ENCODE data around the gene ANLN. TPM values are rescaled to one million over a fixed set of nuclear protein-coding genes. Genes with fewer than 3 reads are reported as not detected.
A peak's percentile ranks its signal among the peaks of the same experiment; 100 is the strongest.
"Not testable (repeated sequence)": the region's sequence is repeated elsewhere in the genome, so short reads cannot be mapped to it uniquely, and the experiment has no call there.

The ANLN gene
- total RNA-seq, 3 donors from 2014 or later, result 1.8 to 4.1 (median 2.4) TPM

- DNase-seq (no peak), ATAC-seq (no peak)
- H3K27me3 Mint-ChIP-seq (ENCODE audit: low read depth), result peaks cover under 1% of the 10 kb centered on the region
- H3K4me1 Mint-ChIP-seq (ENCODE audit: low read depth), result peaks cover 6% of the 10 kb centered on the region
- no peak overlapping the region for H3K4me3 Mint-ChIP-seq
- peaks cover 13% of the 10 kb centered on the region for H3K9me3 Mint-ChIP-seq
- peaks cover 3% of the 10 kb centered on the region for H3K36me3 Mint-ChIP-seq (ENCODE audit: insufficient read depth)
Observed at GRCh38 chr7:36475011-36475342, 85.3 kb downstream of the ANLN start.

DNA sequence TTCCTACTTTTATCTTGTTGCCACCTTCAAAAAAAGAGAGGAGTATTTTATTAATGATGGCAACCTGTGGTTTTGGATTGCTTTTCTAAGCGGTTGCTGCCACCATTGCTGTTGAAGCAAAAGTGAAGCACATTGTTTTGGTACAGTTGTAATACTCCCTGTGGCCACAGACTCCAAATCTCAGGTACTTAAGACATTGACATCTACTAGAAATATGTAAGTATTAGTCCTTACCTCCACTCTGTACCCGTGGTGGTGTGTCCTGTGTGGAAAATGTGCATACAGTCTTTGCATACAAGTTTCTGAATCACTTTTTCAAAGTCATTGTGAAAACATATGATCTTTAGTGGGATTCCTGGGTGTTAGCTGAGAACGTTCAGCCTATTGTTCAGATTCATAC, 85.7 kb downstream of the ANLN start:
- no peak for DNase-seq
- Mint-ChIP-seq H3K36me3 (ENCODE audit: insufficient read depth) (peaks cover 3% of the 10 kb centered on the region), H3K4me1 (ENCODE audit: low read depth) (peaks cover 6% of the 10 kb centered on the region), H3K4me3 (no peak overlapping the region), H3K27me3 (ENCODE audit: low read depth) (no peaks in the 10 kb centered on the region), H3K9me3 (peaks cover 14% of the 10 kb centered on the region)
- peak; percentile 50 to 58 for ATAC-seq

DNA sequence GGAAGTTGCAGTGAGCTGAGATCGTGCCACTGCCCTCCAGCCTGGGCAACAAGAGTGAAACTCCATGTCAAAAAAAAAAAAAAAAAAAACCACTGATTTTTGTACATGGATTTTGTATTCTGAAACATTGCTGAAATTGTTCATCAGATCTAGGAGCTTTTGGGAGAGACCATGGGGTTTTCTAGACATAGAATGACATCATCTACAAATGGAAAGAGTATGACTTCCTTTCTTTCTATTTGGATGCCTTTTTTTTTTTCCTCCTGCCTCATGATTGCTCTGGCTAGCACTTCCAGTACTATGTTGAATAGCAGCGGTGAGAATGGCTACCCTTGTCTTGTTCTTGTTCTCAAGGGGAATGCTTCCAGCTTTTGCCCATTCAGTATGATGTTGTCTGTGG, 89.1 kb downstream of the ANLN start:
- Mint-ChIP-seq H3K4me3 (no peak overlapping the region), H3K27me3 (ENCODE audit: low read depth) (no peaks in the 10 kb centered on the region), H3K9me3 (peaks cover 14% of the 10 kb centered on the region), H3K4me1 (ENCODE audit: low read depth) (peaks cover 6% of the 10 kb centered on the region), H3K36me3 (ENCODE audit: insufficient read depth) (peaks cover 3% of the 10 kb centered on the region)
- DNase-seq (no peak), ATAC-seq (no peak)

DNA sequence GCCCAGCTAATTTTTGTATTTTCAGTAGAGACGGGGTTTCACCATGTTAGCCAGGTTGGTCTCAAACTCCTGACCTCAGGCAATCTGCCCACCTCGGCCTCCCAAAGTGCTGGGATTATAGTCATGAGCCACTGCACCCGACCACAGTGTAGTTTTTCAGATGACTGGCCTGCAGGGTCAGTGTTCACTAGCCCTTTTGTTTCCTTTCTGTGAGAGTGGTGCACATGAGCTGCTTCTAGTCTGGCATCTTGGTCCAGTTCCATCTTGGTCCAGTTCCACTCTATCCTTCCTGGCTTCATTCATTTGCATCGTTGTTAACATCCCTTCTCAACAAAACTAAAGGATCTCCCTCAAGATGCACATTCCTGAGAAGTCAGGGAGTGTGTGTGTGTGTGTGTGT, 94.2 kb downstream of the ANLN start:
- not testable (repeated sequence) for H3K36me3 Mint-ChIP-seq (ENCODE audit: insufficient read depth); H3K4me1 Mint-ChIP-seq (ENCODE audit: low read depth); H3K27me3 Mint-ChIP-seq (ENCODE audit: low read depth); ATAC-seq; H3K4me3 Mint-ChIP-seq; DNase-seq
- peaks cover 11% of the 10 kb centered on the region for H3K9me3 Mint-ChIP-seq

GRCh38 chr7:36484265-36484664, 94.6 kb downstream of the ANLN start:
- Mint-ChIP-seq H3K4me3 (no peak overlapping the region), H3K27me3 (ENCODE audit: low read depth) (no peaks in the 10 kb centered on the region), H3K4me1 (ENCODE audit: low read depth) (peaks cover 2% of the 10 kb centered on the region), H3K9me3 (peaks cover 8% of the 10 kb centered on the region), H3K36me3 (ENCODE audit: insufficient read depth) (peaks cover 3% of the 10 kb centered on the region)
- ATAC-seq (no peak), DNase-seq (no peak)

DNA sequence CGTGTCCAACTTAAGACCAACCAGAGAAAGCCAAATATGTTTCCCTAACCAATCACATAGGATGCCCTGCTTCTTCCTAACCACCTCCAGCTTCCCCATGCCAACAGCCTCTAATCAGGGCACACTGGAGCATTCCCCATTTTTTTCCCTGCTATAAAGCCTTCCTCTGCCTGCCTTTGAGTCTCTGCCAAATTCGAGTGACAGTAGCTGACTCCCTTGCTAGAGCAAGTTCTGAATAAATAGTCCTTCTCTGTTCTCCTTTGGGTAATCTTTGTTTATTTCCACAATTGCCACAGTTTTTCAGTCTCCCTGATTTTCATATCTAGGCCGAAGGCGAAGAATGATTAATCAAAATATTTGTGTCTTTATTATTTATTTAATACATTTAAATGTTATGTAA, 96.7 kb downstream of the ANLN start:
- Mint-ChIP-seq H3K9me3 (no peaks in the 10 kb centered on the region), H3K4me1 (ENCODE audit: low read depth) (peaks cover 2% of the 10 kb centered on the region), H3K27me3 (ENCODE audit: low read depth) (no peaks in the 10 kb centered on the region), H3K4me3 (no peak overlapping the region), H3K36me3 (ENCODE audit: insufficient read depth) (no peaks in the 10 kb centered on the region)
- DNase-seq (no peak), ATAC-seq (no peak)

GRCh38 chr7:36487756-36488336, 98.2 kb downstream of the ANLN start:
- H3K4me3 Mint-ChIP-seq, result no peak overlapping the region
- H3K4me1 Mint-ChIP-seq (ENCODE audit: low read depth), result peaks cover 2% of the 10 kb centered on the region
- ATAC-seq (peak in 1 of 2 donors; percentile 59), DNase-seq (no peak)
- H3K9me3 Mint-ChIP-seq, result no peaks in the 10 kb centered on the region
- H3K36me3 Mint-ChIP-seq (ENCODE audit: insufficient read depth), result no peaks in the 10 kb centered on the region
- H3K27me3 Mint-ChIP-seq (ENCODE audit: low read depth), result no peaks in the 10 kb centered on the region

DNA sequence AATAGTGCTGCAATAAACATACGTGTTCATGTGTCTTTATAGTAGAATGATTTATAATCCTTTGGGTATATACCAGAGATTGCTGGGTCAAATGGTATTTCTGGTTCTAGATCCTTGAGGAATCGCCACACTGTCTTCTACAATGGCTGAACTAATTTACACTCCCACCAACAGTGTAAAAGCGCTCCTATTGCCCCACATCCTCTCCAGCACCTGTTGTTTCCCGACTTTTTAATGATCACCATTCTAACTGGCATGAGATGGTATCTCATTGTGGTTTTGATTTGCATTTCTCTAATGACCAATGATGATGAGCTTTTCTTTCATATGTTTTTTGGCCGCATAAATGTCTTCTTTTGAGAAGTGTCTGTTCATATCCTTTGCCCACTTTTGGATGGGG, 99.0 kb downstream of the ANLN start:
- H3K27me3 Mint-ChIP-seq (ENCODE audit: low read depth); DNase-seq; H3K9me3 Mint-ChIP-seq; H3K36me3 Mint-ChIP-seq (ENCODE audit: insufficient read depth); H3K4me3 Mint-ChIP-seq; H3K4me1 Mint-ChIP-seq (ENCODE audit: low read depth); ATAC-seq: not testable (repeated sequence)

- DNase-seq, result no peak
- no peaks in the 10 kb centered on the region for H3K36me3 Mint-ChIP-seq (ENCODE audit: insufficient read depth)
- H3K9me3 Mint-ChIP-seq, result no peaks in the 10 kb centered on the region
- no peak for ATAC-seq
- H3K27me3 Mint-ChIP-seq (ENCODE audit: low read depth), result no peaks in the 10 kb centered on the region
- H3K4me1 Mint-ChIP-seq (ENCODE audit: low read depth), result peaks cover 2% of the 10 kb centered on the region
- no peak overlapping the region for H3K4me3 Mint-ChIP-seq
Observed at GRCh38 chr7:36490419-36490830, 100.8 kb downstream of the ANLN start.

- DNase-seq, result no peak
- no peaks in the 10 kb centered on the region for H3K27me3 Mint-ChIP-seq (ENCODE audit: low read depth)
- H3K4me1 Mint-ChIP-seq (ENCODE audit: low read depth), result peaks cover 2% of the 10 kb centered on the region
- no peaks in the 10 kb centered on the region for H3K9me3 Mint-ChIP-seq
- H3K4me3 Mint-ChIP-seq, result no peak overlapping the region
- no peaks in the 10 kb centered on the region for H3K36me3 Mint-ChIP-seq (ENCODE audit: insufficient read depth)
- ATAC-seq, result no peak
Observed at GRCh38 chr7:36491317-36491716, 101.7 kb downstream of the ANLN start.

DNA sequence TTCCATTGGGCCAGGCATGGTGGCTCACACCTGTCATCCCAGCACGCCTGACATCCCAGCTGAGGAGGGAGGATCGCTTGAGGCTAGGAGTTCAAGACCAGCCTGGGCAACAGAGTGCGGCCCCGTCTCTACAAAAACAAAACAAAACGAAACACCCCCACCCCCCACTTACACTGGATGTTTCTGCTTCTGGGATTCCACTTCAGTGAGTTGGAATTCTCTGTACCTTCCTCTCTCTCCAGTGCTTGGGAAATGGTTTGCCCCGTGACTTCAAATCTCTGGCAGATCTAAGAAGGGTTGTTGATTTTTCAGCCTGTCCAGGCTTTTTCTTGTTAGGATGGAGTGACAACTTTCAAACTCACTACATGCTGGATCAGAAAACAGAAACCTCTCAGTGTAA, 106.9 kb downstream of the ANLN start:
- Mint-ChIP-seq H3K9me3 (no peaks in the 10 kb centered on the region), H3K27me3 (ENCODE audit: low read depth) (peaks cover 3% of the 10 kb centered on the region), H3K4me3 (no peak overlapping the region), H3K36me3 (ENCODE audit: insufficient read depth) (no peaks in the 10 kb centered on the region), H3K4me1 (ENCODE audit: low read depth) (no peaks in the 10 kb centered on the region)
- no peak for ATAC-seq
- no peak for DNase-seq

DNA sequence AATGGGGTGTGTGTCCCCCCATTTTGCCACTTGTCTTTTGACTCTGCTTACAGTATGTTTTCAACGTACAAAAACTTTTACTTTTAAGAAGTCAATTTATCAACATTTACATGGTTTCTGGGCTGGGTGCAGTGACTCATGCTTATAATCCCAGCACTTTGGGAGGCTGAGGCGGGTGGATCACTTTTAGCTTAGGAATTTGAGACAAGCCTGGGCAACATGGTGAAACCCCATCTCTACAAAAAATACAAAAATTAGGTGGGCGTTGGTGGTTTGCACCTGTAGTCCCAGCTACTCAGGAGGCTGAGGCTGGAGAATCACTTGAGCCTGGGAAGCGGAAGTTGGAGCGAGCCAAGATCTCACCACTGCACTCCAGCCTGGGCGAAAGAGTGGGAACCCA, 107.5 kb downstream of the ANLN start:
- not testable (repeated sequence) for ATAC-seq; DNase-seq; H3K36me3 Mint-ChIP-seq (ENCODE audit: insufficient read depth); H3K9me3 Mint-ChIP-seq; H3K27me3 Mint-ChIP-seq (ENCODE audit: low read depth); H3K4me1 Mint-ChIP-seq (ENCODE audit: low read depth); H3K4me3 Mint-ChIP-seq

- H3K4me1 Mint-ChIP-seq (ENCODE audit: low read depth), result no peaks in the 10 kb centered on the region
- ATAC-seq (no peak), DNase-seq (no peak)
- no peaks in the 10 kb centered on the region for H3K9me3 Mint-ChIP-seq
- H3K27me3 Mint-ChIP-seq (ENCODE audit: low read depth), result peaks cover 3% of the 10 kb centered on the region
- no peaks in the 10 kb centered on the region for H3K36me3 Mint-ChIP-seq (ENCODE audit: insufficient read depth)
- no peak overlapping the region for H3K4me3 Mint-ChIP-seq
Observed at GRCh38 chr7:36497775-36498174, 108.1 kb downstream of the ANLN start.
